Transverse colon (tissue), 4 donors: ENCODE data around the gene PRUNE1. TPM values are rescaled to one million over a fixed set of nuclear protein-coding genes. Genes with fewer than 3 reads are reported as not detected.

Experiments
- DNase-seq: peaks from one replicate; pipeline ENCODE4 v3.0.0-alpha.2; 2019
- H3K27ac ChIP-seq, 4 donors: fragments of 200-600 bp; sonication (generic); 2 replicates each; pipeline ENCODE4 v1.5.1; 2016 to 2018; ENCODE audit warnings: inconsistent platforms in 4 of 4
- H3K27me3 ChIP-seq: fragments of 200-600 bp; sonication (generic); 2 replicates; pipeline ENCODE4 v1.5.1; 2017; ENCODE audit warnings: inconsistent platforms
- H3K36me3 ChIP-seq, 4 donors: fragments of 200-600 bp; sonication (generic); 2 replicates each; pipeline ENCODE4 v1.5.1; 2017 to 2019; ENCODE audit warnings: inconsistent platforms in 4 of 4
- H3K4me1 ChIP-seq, 4 donors: fragments of 200-600 bp; sonication (generic); 2 replicates each; pipeline ENCODE4 v1.5.1; 2017 to 2020; ENCODE audit warnings: inconsistent platforms in 4 of 4
- H3K4me3 ChIP-seq, 4 donors: fragments of 200-600 bp; sonication (generic); 1 replicate in 1 of 4; 2 replicates in 3 of 4; pipeline versions ENCODE4 v1.5.1 to v1.6.1; 2017 to 2019; ENCODE audit warnings: inconsistent platforms in 4 of 4
- H3K9me3 ChIP-seq, 2 donors: fragments of 200-600 bp; sonication (generic); 2 replicates each; pipeline ENCODE4 v1.5.1; 2017 to 2019; ENCODE audit warnings: inconsistent platforms in 2 of 2
- CTCF ChIP-seq, 5 experiments: fragments of 200-600 bp in 3 of 5; fragments of 450-650 bp in 2 of 5; sonication (generic) in 3 of 5; IDR thresholded peaks; 1 replicate in 2 of 5; 2 replicates in 3 of 5; pipeline ENCODE4 v1.5.1; 2016 to 2017; ENCODE audit warnings: antibody characterized with exemption in 5 of 5, inconsistent platforms in 3 of 5, mild to moderate bottlenecking in 2 of 5, moderate library complexity in 1 of 5
- EP300 ChIP-seq: sonication (generic); formaldehyde crosslinking; IDR thresholded peaks from one replicate; pipeline ENCODE4 v1.6.1; 2017; ENCODE audit warnings: antibody characterized with exemption, low read depth
- POLR2A ChIP-seq: fragments of 450-650 bp; IDR thresholded peaks from one replicate; pipeline ENCODE4 v1.6.1; 2016; ENCODE audit warnings: antibody characterized with exemption, mild to moderate bottlenecking, moderate library complexity
- POLR2AphosphoS5 ChIP-seq, 3 donors: sonication (generic); formaldehyde crosslinking; IDR thresholded peaks; one replicate each; pipeline ENCODE4 v1.6.1; 2016; ENCODE audit warnings: antibody characterized with exemption in 3 of 3
- WGBS, 2 donors: methylation state at CpG; one replicate each; pipeline ENCODE4 v1.1.5; 2018; ENCODE audit warnings: low coverage in 1 of 2; 5-methylcytosine and 5-hydroxymethylcytosine counted together
- in situ Hi-C, 4 donors: fragments of 200-750 bp; cut with MboI; loops; one replicate each; pipeline versions ENCODE4 v1.15.0 to v1.15.1; 2017; ENCODE audit warnings: low sequenced_read_pairs in 3 of 4, low pct_ligation_motif_present in 1 of 4, low pct_unique_long_range_greater_than_20kb in 1 of 4
- intact Hi-C: fragments of 100-400 bp; cut with DNase I; formaldehyde crosslinking; loops from one replicate; pipeline ENCODE4 v1.15.1; 2023; ENCODE audit warnings: low total_unique reads
- total RNA-seq, 4 donors: library from RNA; depleted of rRNA; stranded (reverse); fragments of >200 nt; gene quantifications; one replicate each; pipeline ENCODE4 v1.1.0, GENCODE V29; 2016

Gene PRUNE1
- total RNA-seq, 4 donors from 2014 or later = 9.0 to 80.4 (median 26.8) TPM

DNA sequence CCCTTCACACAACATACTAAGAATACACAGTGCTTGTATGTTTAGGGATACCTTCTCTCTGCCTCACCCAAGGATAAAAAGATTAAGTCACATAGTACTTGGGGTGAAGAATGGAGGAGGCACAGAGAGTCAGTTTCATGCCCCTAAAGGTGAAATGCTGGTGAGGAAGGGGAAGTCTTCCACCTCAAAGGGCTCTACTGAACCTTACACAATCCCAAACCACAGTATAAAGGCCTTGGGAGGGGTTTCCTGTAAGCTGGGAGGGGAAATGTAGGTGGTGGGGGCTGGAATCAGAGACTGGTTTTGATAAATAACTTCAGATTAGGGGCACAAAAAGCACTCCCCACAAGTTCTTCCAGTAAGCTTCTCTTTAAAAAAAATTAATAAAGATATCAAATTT is 5.1 kb upstream of the PRUNE1 start:
- peaks cover 29 to 49% (median 37%) of the 10 kb centered on the region in 4 donors for H3K4me1 ChIP-seq
- H3K27ac ChIP-seq = peak overlapping the region in 1 of 4 donors; percentile 20

GRCh38 chr1:151005729-151006319 is 2.4 kb upstream of the PRUNE1 start:
- intact Hi-C loops = loop anchor here (2.0 kb wide), 1 partner anchor 65 kb away; the partner anchor contains the start of gene GABPB2
- Histone ChIP-seq H3K4me3 (peak overlapping the region; percentile 41 to 86 (median 52)), H3K9me3 (no peaks in the 10 kb centered on the region), H3K4me1 (peaks cover 39 to 68% (median 48%) of the 10 kb centered on the region in 4 donors), H3K36me3 (peaks cover 0 to 12% (median 0%) of the 10 kb centered on the region in 4 donors), H3K27me3 (no peaks in the 10 kb centered on the region), H3K27ac (peak overlapping the region; percentile 89 to 96 (median 92))
- WGBS, 2 donors = 11 to 15% methylated on average over 3 to 4 of the region's 4 CpGs
- in situ Hi-C loops = no loop called here
- no peak for DNase-seq
- TF ChIP-seq POLR2A = no peak
- no peak for TF ChIP-seq CTCF (IDR thresholded peaks at IDR 0.05)
- TF ChIP-seq POLR2AphosphoS5 (IDR thresholded peaks at IDR 0.05) = no peak
- no peak for TF ChIP-seq EP300

More for the DNA sequence above, 5.1 kb upstream of the PRUNE1 start:
- H3K27me3 ChIP-seq = no peaks in the 10 kb centered on the region
- peaks cover 0 to 23% (median 4%) of the 10 kb centered on the region in 4 donors for H3K36me3 ChIP-seq
- no peaks in the 10 kb centered on the region for H3K9me3 ChIP-seq
- H3K4me3 ChIP-seq = peak overlapping the region in 1 of 4 donors; percentile 7
- in situ Hi-C loops (no loop called here), intact Hi-C loops (no loop called here)
- TF ChIP-seq EP300 (no peak), POLR2AphosphoS5 (IDR thresholded peaks at IDR 0.05) (no peak), CTCF (IDR thresholded peaks at IDR 0.05) (no peak), POLR2A (no peak)
- DNase-seq = no peak

- Histone ChIP-seq H3K9me3 (no peaks in the 10 kb centered on the region), H3K4me3 (peak within 1 kb of the TSS; percentile 41 to 86 (median 58)), H3K27ac (peak within 1 kb of the TSS; percentile 89 to 96 (median 92)), H3K27me3 (no peaks in the 10 kb centered on the region), H3K4me1 (peaks cover 39 to 75% (median 48%) of the 10 kb centered on the region in 4 donors), H3K36me3 (peaks cover 0 to 7% (median 0%) of the 10 kb centered on the region in 4 donors)
- intact Hi-C loops = loop anchor here (2.0 kb wide), 1 partner anchor 64 kb away; the partner anchor contains the start of gene GABPB2
- TF ChIP-seq POLR2A (peak; percentile 91), CTCF (IDR thresholded peaks at IDR 0.05) (peak; percentile 46 to 72 (median 53)), POLR2AphosphoS5 (IDR thresholded peaks at IDR 0.05) (peak; percentile 74 to 89 (median 87)), EP300 (no peak)
- in situ Hi-C loops = no loop called here
- 0 to 3% methylated on average over 5 to 18 of the region's 18 CpGs for WGBS, 2 donors
- peak; percentile 81 for DNase-seq
Measured at GRCh38 chr1:151006327-151007052, 1.8 kb upstream of the PRUNE1 start, which contains the start of gene MINDY1. TSS of gene MINDY1 (minus strand) at chr1:151006902. CDS start at chr1:151002617, 4,285 bp downstream.

GRCh38 chr1:151007853-151008243 is 401 bp upstream of the PRUNE1 start:
- Histone ChIP-seq H3K4me1 (peaks cover 42 to 80% (median 54%) of the 10 kb centered on the region in 4 donors), H3K27ac (peak overlapping the region; percentile 89 to 96 (median 92)), H3K9me3 (no peaks in the 10 kb centered on the region), H3K4me3 (peak overlapping the region in 2 of 4 donors; percentile 57 to 86), H3K36me3 (no peaks in the 10 kb centered on the region), H3K27me3 (no peaks in the 10 kb centered on the region)
- TF ChIP-seq CTCF (IDR thresholded peaks at IDR 0.05) (no peak), POLR2AphosphoS5 (IDR thresholded peaks at IDR 0.05) (no peak), POLR2A (no peak)
- intact Hi-C loops (loop anchor here (2.0 kb wide), 1 partner anchor 63 kb away; the partner anchor contains the start of gene GABPB2), in situ Hi-C loops (no loop called here)
- no peak for DNase-seq
- 4 to 12% methylated on average over 4 of the region's 4 CpGs for WGBS, 2 donors
